Neural cell (in vitro differentiated cells): Measurements from ENCODE around the gene PLXDC2. TPM values are rescaled to one million over a fixed set of nuclear protein-coding genes. Genes with fewer than 3 reads are reported as not detected.

Source experiments
- H2AFZ ChIP-seq: fragments of 200-600, 300-800 bp; sonication (generic), shearing (Covaris generic); 2 replicates; pipeline ENCODE4 v1.6.0; 2014; ENCODE audit warnings: low read depth, mild to moderate bottlenecking, antibody characterized with exemption, low read length, moderate library complexity
- H3F3A ChIP-seq: fragments of 200-600 bp; shearing (Covaris generic); 2 replicates; pipeline ENCODE4 v1.6.1; 2016; ENCODE audit warnings: mild to moderate bottlenecking, moderate library complexity, mixed read lengths, antibody characterized with exemption, low read length; ENCODE audit not compliant: insufficient read depth, poor library complexity, severe bottlenecking
- H3K27ac ChIP-seq: fragments of 200-600, 300-800 bp; sonication (generic), shearing (Covaris generic); 2 replicates; pipeline ENCODE4 v1.5.1; 2014; ENCODE audit warnings: mild to moderate bottlenecking, low read length, moderate library complexity
- H3K27me3 ChIP-seq: fragments of 300-800, 200-600 bp; sonication (generic), shearing (Covaris generic); 2 replicates; pipeline ENCODE4 v1.6.0; 2014; ENCODE audit warnings: mild to moderate bottlenecking, low read depth, low read length, moderate library complexity; ENCODE audit not compliant: insufficient read depth
- H3K36me3 ChIP-seq: fragments of 300-800, 200-600 bp; sonication (generic), shearing (Covaris generic); 2 replicates; pipeline ENCODE4 v1.5.1; 2014; ENCODE audit warnings: mild to moderate bottlenecking, antibody characterized with exemption, low read length, moderate library complexity; ENCODE audit not compliant: insufficient read depth
- H3K4me2 ChIP-seq: fragments of 300-800, 200-600 bp; sonication (generic), shearing (Covaris generic); 2 replicates; pipeline ENCODE4 v1.6.0; 2014; ENCODE audit warnings: mild to moderate bottlenecking, low read length
- H3K4me3 ChIP-seq: fragments of 300-800, 200-600 bp; sonication (generic), shearing (Covaris generic); 2 replicates; pipeline ENCODE4 v1.5.1; 2014; ENCODE audit warnings: mild to moderate bottlenecking, low read length, moderate library complexity
- H3K79me2 ChIP-seq: fragments of 200-600 bp; shearing (Covaris generic); replicated peaks from 2 replicates; pipeline ENCODE4 v1.6.0; 2014; ENCODE audit warnings: mild to moderate bottlenecking, low read length, moderate library complexity; ENCODE audit not compliant: insufficient read depth
- H3K9ac ChIP-seq: fragments of 300-800, 200-600 bp; sonication (generic), shearing (Covaris generic); 2 replicates; pipeline ENCODE4 v1.6.1; 2016; ENCODE audit warnings: mild to moderate bottlenecking, low read length, mixed read lengths
- H3K9me2 ChIP-seq: fragments of 200-600 bp; shearing (Covaris generic); 2 replicates; pipeline ENCODE4 v1.6.1; 2016; ENCODE audit warnings: mild to moderate bottlenecking, low read length, mixed read lengths; ENCODE audit not compliant: insufficient read depth
- H3K9me3 ChIP-seq: fragments of 200-600, 300-800 bp; sonication (generic), shearing (Covaris generic); 2 replicates; pipeline ENCODE4 v1.6.1; 2016; ENCODE audit warnings: mild to moderate bottlenecking, mixed run types, low read length, moderate library complexity, mixed read lengths
- H4K20me1 ChIP-seq: fragments of 200-600 bp; shearing (Covaris generic); 2 replicates; pipeline ENCODE4 v1.6.1; 2016; ENCODE audit warnings: mild to moderate bottlenecking, mixed run types; ENCODE audit not compliant: insufficient read depth
- CTCF ChIP-seq: fragments of 450-650 bp; IDR thresholded peaks from 2 replicates; pipeline ENCODE4 v1.5.1; 2014; ENCODE audit warnings: antibody characterized with exemption, mild to moderate bottlenecking, moderate library complexity; ENCODE audit not compliant: poor library complexity, severe bottlenecking
- EP300 ChIP-seq: fragments of 450-650 bp; conservative IDR thresholded peaks from 2 replicates; pipeline ENCODE4 v1.6.1; 2014; ENCODE audit warnings: antibody characterized with exemption, mild to moderate bottlenecking, moderate library complexity; ENCODE audit not compliant: poor library complexity, severe bottlenecking
- EZH2 ChIP-seq: fragments of 200-600, 300-800 bp; shearing (Covaris generic), sonication (generic); IDR thresholded peaks from 2 replicates; pipeline ENCODE4 v1.6.1; 2014; ENCODE audit warnings: antibody characterized with exemption, low read length, borderline replicate concordance, mild to moderate bottlenecking; ENCODE audit not compliant: insufficient read depth, poor library complexity, severe bottlenecking
- MXI1 ChIP-seq: fragments of 450-650 bp; conservative IDR thresholded peaks from 2 replicates; pipeline ENCODE4 v1.6.1; 2014; ENCODE audit warnings: antibody characterized with exemption, mild to moderate bottlenecking; ENCODE audit not compliant: poor library complexity, severe bottlenecking
- POLR2AphosphoS5 ChIP-seq: IDR thresholded peaks from 2 replicates; pipeline ENCODE4 v1.6.1; 2012
- RAD21 ChIP-seq: fragments of 450-650 bp; conservative IDR thresholded peaks from 2 replicates; pipeline ENCODE4 v1.6.1; 2014; ENCODE audit warnings: antibody characterized with exemption, mild to moderate bottlenecking, moderate library complexity
- REST ChIP-seq: IDR thresholded peaks from 2 replicates; pipeline ENCODE4 v1.6.1; 2012; ENCODE audit warnings: borderline replicate concordance
- SMC3 ChIP-seq: fragments of 450-650 bp; conservative IDR thresholded peaks from 2 replicates; pipeline ENCODE4 v1.6.1; 2014; ENCODE audit warnings: antibody characterized with exemption, mild to moderate bottlenecking, moderate library complexity; ENCODE audit not compliant: poor library complexity
- TAF1 ChIP-seq: IDR thresholded peaks from 2 replicates; pipeline ENCODE4 v1.6.1; 2012; ENCODE audit warnings: low read depth
- polyA plus RNA-seq: library from polyadenylated mRNA; depleted of rRNA; stranded (reverse); fragments of >200 nt; gene quantifications from 2 replicates; pipeline ENCODE4 v1.2.3, GENCODE V29; 2014

The PLXDC2 gene
- polyA plus RNA-seq, 1 donor from 2014 or later = 2.3 TPM

- H3K9me2 ChIP-seq = no peaks in the 10 kb centered on the region
- H3K4me2 ChIP-seq = no peak overlapping the region
- no peaks in the 10 kb centered on the region for H3K36me3 ChIP-seq
- H3F3A ChIP-seq = no peaks in the 10 kb centered on the region
- H3K27ac ChIP-seq = no peak overlapping the region
- no peak overlapping the region for H3K4me3 ChIP-seq
- no peaks in the 10 kb centered on the region for H3K9me3 ChIP-seq
- TF ChIP-seq RAD21 = no peak
- TF ChIP-seq REST = no peak
- no peak for TF ChIP-seq EZH2
- TF ChIP-seq POLR2AphosphoS5 = no peak
- TF ChIP-seq CTCF = no peak
- no peak for TF ChIP-seq MXI1
- no peak for TF ChIP-seq TAF1
- no peak for TF ChIP-seq EP300
- TF ChIP-seq SMC3 = no peak
- H3K79me2 ChIP-seq = no peaks in the 10 kb centered on the region
- no peaks in the 10 kb centered on the region for H3K27me3 ChIP-seq
- H4K20me1 ChIP-seq = no peaks in the 10 kb centered on the region
- no peak overlapping the region for H2AFZ ChIP-seq
- H3K9ac ChIP-seq = no peak overlapping the region
Observed at GRCh38 chr10:20017961-20018360, 201.7 kb downstream of the PLXDC2 start.

GRCh38 chr10:20020677-20021076 is 204.4 kb downstream of the PLXDC2 start:
- no peak overlapping the region for H3K4me3 ChIP-seq
- no peaks in the 10 kb centered on the region for H3K9me2 ChIP-seq
- H2AFZ ChIP-seq = no peak overlapping the region
- H4K20me1 ChIP-seq = no peaks in the 10 kb centered on the region
- no peaks in the 10 kb centered on the region for H3F3A ChIP-seq
- no peaks in the 10 kb centered on the region for H3K9me3 ChIP-seq
- no peaks in the 10 kb centered on the region for H3K79me2 ChIP-seq
- no peaks in the 10 kb centered on the region for H3K36me3 ChIP-seq
- no peak for TF ChIP-seq POLR2AphosphoS5
- no peak for TF ChIP-seq EZH2
- no peak for TF ChIP-seq REST
- TF ChIP-seq MXI1 = no peak
- no peak for TF ChIP-seq EP300
- no peak for TF ChIP-seq TAF1
- no peak for TF ChIP-seq SMC3
- TF ChIP-seq RAD21 = no peak
- TF ChIP-seq CTCF = no peak
- no peaks in the 10 kb centered on the region for H3K27me3 ChIP-seq
- H3K4me2 ChIP-seq = no peak overlapping the region
- no peak overlapping the region for H3K27ac ChIP-seq
- H3K9ac ChIP-seq = no peak overlapping the region
